ENCODE measurements around the gene CAPN2. TPM values are rescaled to one million over a fixed set of nuclear protein-coding genes. Genes with fewer than 3 reads are reported as not detected.

Gene CAPN2
- total RNA-seq, 1 donor from 2014 or later, result 391 TPM

DNA sequence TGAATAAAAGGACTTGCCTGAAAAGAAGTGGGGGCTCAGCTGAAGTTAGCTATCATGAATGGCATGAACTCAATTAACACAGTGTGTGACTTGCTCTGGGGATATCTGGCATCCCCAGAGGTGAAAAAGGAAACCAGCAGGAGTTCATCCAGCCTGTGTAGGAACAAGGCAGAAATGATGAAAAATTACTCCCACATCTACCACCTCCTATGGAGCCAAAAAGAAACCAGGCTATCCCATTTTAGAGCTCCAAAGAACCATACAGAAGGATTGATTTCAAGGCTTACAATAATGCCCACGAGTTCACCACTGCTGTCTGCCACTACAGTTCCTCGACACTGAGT, 108.1 kb downstream of the CAPN2 start:
- H3K4me2 ChIP-seq (ENCODE audit: low read length), result peak overlapping the region; percentile 3
- H2AFZ ChIP-seq (ENCODE audit: low read depth, low read length), result no peak overlapping the region
- DNase-seq (ENCODE audit: low read depth), result no peak
- FAIRE-seq, result no peak
- no peaks in the 10 kb centered on the region for H3K9me3 Mint-ChIP-seq (ENCODE audit: unreplicated experiment)
- H3K36me3 ChIP-seq (ENCODE audit: insufficient read depth, low read length), result peaks cover 6% of the 10 kb centered on the region
- peaks cover 14% of the 10 kb centered on the region for H3K4me1 ChIP-seq (ENCODE audit: insufficient read depth, low read length)
- H3K9ac ChIP-seq (ENCODE audit: low read length), result no peak overlapping the region
- peaks cover 21% of the 10 kb centered on the region for H3K4me1 Mint-ChIP-seq (ENCODE audit: low read depth, unreplicated experiment)
- H3K27ac Mint-ChIP-seq (ENCODE audit: unreplicated experiment), result peak overlapping the region; percentile 54
- TF ChIP-seq EZH2 (IDR thresholded peaks at IDR 0.05; ENCODE audit: insufficient read depth, low read length), result no peak
- TF ChIP-seq, protein P1, sequence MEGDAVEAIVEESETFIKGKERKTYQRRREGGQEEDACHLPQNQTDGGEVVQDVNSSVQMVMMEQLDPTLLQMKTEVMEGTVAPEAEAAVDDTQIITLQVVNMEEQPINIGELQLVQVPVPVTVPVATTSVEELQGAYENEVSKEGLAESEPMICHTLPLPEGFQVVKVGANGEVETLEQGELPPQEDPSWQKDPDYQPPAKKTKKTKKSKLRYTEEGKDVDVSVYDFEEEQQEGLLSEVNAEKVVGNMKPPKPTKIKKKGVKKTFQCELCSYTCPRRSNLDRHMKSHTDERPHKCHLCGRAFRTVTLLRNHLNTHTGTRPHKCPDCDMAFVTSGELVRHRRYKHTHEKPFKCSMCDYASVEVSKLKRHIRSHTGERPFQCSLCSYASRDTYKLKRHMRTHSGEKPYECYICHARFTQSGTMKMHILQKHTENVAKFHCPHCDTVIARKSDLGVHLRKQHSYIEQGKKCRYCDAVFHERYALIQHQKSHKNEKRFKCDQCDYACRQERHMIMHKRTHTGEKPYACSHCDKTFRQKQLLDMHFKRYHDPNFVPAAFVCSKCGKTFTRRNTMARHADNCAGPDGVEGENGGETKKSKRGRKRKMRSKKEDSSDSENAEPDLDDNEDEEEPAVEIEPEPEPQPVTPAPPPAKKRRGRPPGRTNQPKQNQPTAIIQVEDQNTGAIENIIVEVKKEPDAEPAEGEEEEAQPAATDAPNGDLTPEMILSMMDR (IDR thresholded peaks at IDR 0.05; ENCODE audit: insufficient read depth, low read depth, low read length), result no peak
- peaks cover 57% of the 10 kb centered on the region for H4K20me1 ChIP-seq (ENCODE audit: insufficient read depth, low read length)
- no peak overlapping the region for H3K4me3 Mint-ChIP-seq (ENCODE audit: unreplicated experiment)
- no peaks in the 10 kb centered on the region for H3K36me3 Mint-ChIP-seq (ENCODE audit: low read depth, unreplicated experiment)
- no peak overlapping the region for H3K27ac ChIP-seq (ENCODE audit: low read depth, low read length)
- no peaks in the 10 kb centered on the region for H3K9me3 ChIP-seq (ENCODE audit: insufficient read depth, low read depth, low read length)
- H3K79me2 ChIP-seq (ENCODE audit: insufficient read depth, low read length), result peaks cover 77% of the 10 kb centered on the region
- no peak overlapping the region for H3K4me3 ChIP-seq (ENCODE audit: insufficient read depth, low read depth, low read length)
- no peaks in the 10 kb centered on the region for H3K27me3 ChIP-seq (ENCODE audit: insufficient read depth, low read length)
- H3K27me3 Mint-ChIP-seq (ENCODE audit: low read depth, unreplicated experiment), result no peaks in the 10 kb centered on the region

DNA sequence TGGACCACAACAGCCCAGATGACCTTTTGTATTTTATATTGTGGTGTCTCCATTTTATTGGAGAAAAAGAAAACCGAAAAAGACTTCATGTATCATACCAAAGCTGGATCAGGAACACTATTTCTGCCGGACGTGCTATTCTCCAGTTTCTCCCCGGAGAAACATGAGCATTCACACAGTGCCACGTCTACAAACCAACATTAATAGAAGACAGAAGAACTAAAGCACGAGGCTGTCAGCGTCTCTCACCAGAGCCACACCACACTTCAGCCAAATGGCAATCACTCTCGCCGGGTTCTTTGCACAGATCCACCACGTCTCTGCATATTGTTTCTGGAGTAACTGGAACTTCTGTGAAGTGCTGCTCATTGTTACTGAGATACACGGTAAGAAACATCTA, 108.6 kb downstream of the CAPN2 start:
- Histone ChIP-seq H3K4me1 (ENCODE audit: insufficient read depth, low read length) (peaks cover 9% of the 10 kb centered on the region), H2AFZ (ENCODE audit: low read depth, low read length) (no peak overlapping the region), H3K4me3 (ENCODE audit: insufficient read depth, low read depth, low read length) (no peak overlapping the region), H3K9ac (ENCODE audit: low read length) (no peak overlapping the region), H3K27ac (ENCODE audit: low read depth, low read length) (no peak overlapping the region), H3K27me3 (ENCODE audit: insufficient read depth, low read length) (no peaks in the 10 kb centered on the region), H3K79me2 (ENCODE audit: insufficient read depth, low read length) (peaks cover 78% of the 10 kb centered on the region), H3K4me2 (ENCODE audit: low read length) (no peak overlapping the region), H4K20me1 (ENCODE audit: insufficient read depth, low read length) (peaks cover 57% of the 10 kb centered on the region), H3K36me3 (ENCODE audit: insufficient read depth, low read length) (peaks cover 6% of the 10 kb centered on the region), H3K9me3 (ENCODE audit: insufficient read depth, low read depth, low read length) (no peaks in the 10 kb centered on the region)
- Mint-ChIP-seq H3K27me3 (ENCODE audit: low read depth, unreplicated experiment) (no peaks in the 10 kb centered on the region), H3K27ac (ENCODE audit: unreplicated experiment) (no peak overlapping the region), H3K9me3 (ENCODE audit: unreplicated experiment) (no peaks in the 10 kb centered on the region), H3K4me1 (ENCODE audit: low read depth, unreplicated experiment) (peaks cover 23% of the 10 kb centered on the region), H3K36me3 (ENCODE audit: low read depth, unreplicated experiment) (no peaks in the 10 kb centered on the region), H3K4me3 (ENCODE audit: unreplicated experiment) (no peak overlapping the region)
- TF ChIP-seq EZH2 (IDR thresholded peaks at IDR 0.05; ENCODE audit: insufficient read depth, low read length), result no peak
- TF ChIP-seq, protein P1 (IDR thresholded peaks at IDR 0.05; ENCODE audit: insufficient read depth, low read depth, low read length), result no peak
- DNase-seq (ENCODE audit: low read depth), result no peak
- FAIRE-seq, result no peak

DNA sequence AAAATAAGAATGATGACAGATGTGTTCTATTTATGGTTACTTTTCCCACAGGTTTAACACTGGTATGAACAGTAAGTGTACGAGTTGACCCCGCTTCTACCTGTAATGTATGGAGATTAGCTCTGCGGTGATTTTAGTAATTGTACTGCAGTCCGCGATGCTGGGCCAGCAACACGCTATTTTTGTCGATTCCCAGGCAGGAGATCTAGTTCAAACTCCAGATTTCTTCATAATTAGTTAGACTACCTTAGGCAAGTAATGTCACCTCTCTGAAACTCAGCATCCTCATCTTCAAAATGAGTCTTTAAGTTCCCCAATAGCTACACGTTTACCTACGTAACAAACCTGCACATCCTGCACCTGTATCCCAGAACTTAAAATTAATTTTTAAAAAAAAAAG, 111.9 kb downstream of the CAPN2 start:
- Histone ChIP-seq H3K36me3 (ENCODE audit: insufficient read depth, low read length) (peaks cover 6% of the 10 kb centered on the region), H3K27ac (ENCODE audit: low read depth, low read length) (no peak overlapping the region), H2AFZ (ENCODE audit: low read depth, low read length) (no peak overlapping the region), H3K9ac (ENCODE audit: low read length) (no peak overlapping the region), H3K4me1 (ENCODE audit: insufficient read depth, low read length) (peaks cover 7% of the 10 kb centered on the region), H3K4me3 (ENCODE audit: insufficient read depth, low read depth, low read length) (no peak overlapping the region), H3K27me3 (ENCODE audit: insufficient read depth, low read length) (no peaks in the 10 kb centered on the region), H3K9me3 (ENCODE audit: insufficient read depth, low read depth, low read length) (no peaks in the 10 kb centered on the region), H3K79me2 (ENCODE audit: insufficient read depth, low read length) (peaks cover 94% of the 10 kb centered on the region), H3K4me2 (ENCODE audit: low read length) (no peak overlapping the region), H4K20me1 (ENCODE audit: insufficient read depth, low read length) (peaks cover 79% of the 10 kb centered on the region)
- peak overlapping the region; percentile 42 for H3K4me3 Mint-ChIP-seq (ENCODE audit: unreplicated experiment)
- H3K27ac Mint-ChIP-seq (ENCODE audit: unreplicated experiment), result no peak overlapping the region
- TF ChIP-seq, protein P1 (IDR thresholded peaks at IDR 0.05; ENCODE audit: insufficient read depth, low read depth, low read length), result no peak
- TF ChIP-seq EZH2 (IDR thresholded peaks at IDR 0.05; ENCODE audit: insufficient read depth, low read length), result no peak
- FAIRE-seq, result no peak
- peaks cover 32% of the 10 kb centered on the region for H3K4me1 Mint-ChIP-seq (ENCODE audit: low read depth, unreplicated experiment)
- H3K9me3 Mint-ChIP-seq (ENCODE audit: unreplicated experiment), result no peaks in the 10 kb centered on the region
- H3K27me3 Mint-ChIP-seq (ENCODE audit: low read depth, unreplicated experiment), result no peaks in the 10 kb centered on the region
- DNase-seq (ENCODE audit: low read depth), result no peak
- peaks cover 3% of the 10 kb centered on the region for H3K36me3 Mint-ChIP-seq (ENCODE audit: low read depth, unreplicated experiment)

Data from astrocyte (in vitro differentiated cells and primary cell).